GM12878 (cell line): ENCODE results near the gene GHDC.
"Not testable (repeated sequence)": the region's sequence is repeated elsewhere in the genome, so short reads cannot be mapped to it uniquely, and the experiment has no call there.

Experiments
- ATF3 ChIP-seq: IDR thresholded peaks from 2 replicates; pipeline ENCODE4 v1.6.1; 2011; ENCODE audit warnings: low read depth, mild to moderate bottlenecking, low read length, moderate library complexity, borderline replicate concordance; ENCODE audit errors: extremely low read depth
- CTCF ChIP-seq, 3 experiments: IDR thresholded peaks in 2 of 3; conservative IDR thresholded peaks in 1 of 3; 2 replicates each; pipeline ENCODE4 v1.5.1; 2011; ENCODE audit warnings: low read depth in 3 of 3, low read length in 3 of 3, mild to moderate bottlenecking in 3 of 3, control low read depth in 2 of 3, moderate library complexity in 2 of 3, inconsistent platforms in 1 of 3, mixed read lengths in 1 of 3; ENCODE audit not compliant: control insufficient read depth in 2 of 3, insufficient read depth in 1 of 3; ENCODE audit errors: extremely low read depth in 1 of 3
- FOXK2 ChIP-seq: fragments of 450-650 bp; IDR thresholded peaks from 2 replicates; pipeline ENCODE4 v1.6.1; 2017; ENCODE audit warnings: mild to moderate bottlenecking, moderate library complexity
- GABPA ChIP-seq: IDR thresholded peaks from 2 replicates; pipeline ENCODE4 v1.6.1; 2014; ENCODE audit warnings: antibody characterized with exemption, low read depth, mild to moderate bottlenecking, inconsistent platforms
- JUNB ChIP-seq: IDR thresholded peaks from 2 replicates; pipeline ENCODE4 v1.6.1; 2016; ENCODE audit warnings: antibody characterized with exemption, mild to moderate bottlenecking
- MEF2B ChIP-seq: fragments of 450-650 bp; IDR thresholded peaks from 2 replicates; pipeline ENCODE4 v1.6.1; 2018; ENCODE audit warnings: mild to moderate bottlenecking, moderate library complexity; ENCODE audit not compliant: partially characterized antibody, poor library complexity, severe bottlenecking
- POLR2A ChIP-seq: IDR thresholded peaks from 2 replicates; pipeline ENCODE4 v1.6.1; 2011; ENCODE audit warnings: low read depth, mild to moderate bottlenecking, low read length
- TAF1 ChIP-seq: IDR thresholded peaks from 2 replicates; pipeline ENCODE4 v1.6.1; 2011; ENCODE audit warnings: mild to moderate bottlenecking, low read depth, low read length, borderline replicate concordance
- YY1 ChIP-seq: IDR thresholded peaks from 2 replicates; pipeline ENCODE4 v1.6.1; 2011; ENCODE audit warnings: low read depth, mild to moderate bottlenecking, low read length
- TF ChIP-seq, protein P1 (sequence below): IDR thresholded peaks from 2 replicates; pipeline ENCODE4 v1.6.1; 2012; ENCODE audit warnings: mild to moderate bottlenecking, low read depth, low read length

- not testable (repeated sequence) for TF ChIP-seq TAF1; POLR2A; ATF3; YY1; GABPA; MEF2B; FOXK2; CTCF (IDR thresholded peaks at IDR 0.05 in 2 of 3, conservative IDR thresholded peaks at IDR 0.05 in 1 of 3; ENCODE audit: control insufficient read depth in 2 of 3, extremely low read depth in 1 of 3, insufficient read depth in 1 of 3, low read depth in 3 of 3, low read length in 3 of 3); JUNB
- TF ChIP-seq, protein P1, sequence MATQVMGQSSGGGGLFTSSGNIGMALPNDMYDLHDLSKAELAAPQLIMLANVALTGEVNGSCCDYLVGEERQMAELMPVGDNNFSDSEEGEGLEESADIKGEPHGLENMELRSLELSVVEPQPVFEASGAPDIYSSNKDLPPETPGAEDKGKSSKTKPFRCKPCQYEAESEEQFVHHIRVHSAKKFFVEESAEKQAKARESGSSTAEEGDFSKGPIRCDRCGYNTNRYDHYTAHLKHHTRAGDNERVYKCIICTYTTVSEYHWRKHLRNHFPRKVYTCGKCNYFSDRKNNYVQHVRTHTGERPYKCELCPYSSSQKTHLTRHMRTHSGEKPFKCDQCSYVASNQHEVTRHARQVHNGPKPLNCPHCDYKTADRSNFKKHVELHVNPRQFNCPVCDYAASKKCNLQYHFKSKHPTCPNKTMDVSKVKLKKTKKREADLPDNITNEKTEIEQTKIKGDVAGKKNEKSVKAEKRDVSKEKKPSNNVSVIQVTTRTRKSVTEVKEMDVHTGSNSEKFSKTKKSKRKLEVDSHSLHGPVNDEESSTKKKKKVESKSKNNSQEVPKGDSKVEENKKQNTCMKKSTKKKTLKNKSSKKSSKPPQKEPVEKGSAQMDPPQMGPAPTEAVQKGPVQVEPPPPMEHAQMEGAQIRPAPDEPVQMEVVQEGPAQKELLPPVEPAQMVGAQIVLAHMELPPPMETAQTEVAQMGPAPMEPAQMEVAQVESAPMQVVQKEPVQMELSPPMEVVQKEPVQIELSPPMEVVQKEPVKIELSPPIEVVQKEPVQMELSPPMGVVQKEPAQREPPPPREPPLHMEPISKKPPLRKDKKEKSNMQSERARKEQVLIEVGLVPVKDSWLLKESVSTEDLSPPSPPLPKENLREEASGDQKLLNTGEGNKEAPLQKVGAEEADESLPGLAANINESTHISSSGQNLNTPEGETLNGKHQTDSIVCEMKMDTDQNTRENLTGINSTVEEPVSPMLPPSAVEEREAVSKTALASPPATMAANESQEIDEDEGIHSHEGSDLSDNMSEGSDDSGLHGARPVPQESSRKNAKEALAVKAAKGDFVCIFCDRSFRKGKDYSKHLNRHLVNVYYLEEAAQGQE: not testable (repeated sequence)
Observed at GRCh38 chr17:42219280-42219679, 25.0 kb upstream of the GHDC start.
